NCI-H526 treated with DMSO at 0.1 percent for 48 hours (cell line): ENCODE results near the gene SERGEF.

Source experiments
- DNase-seq: peaks from one replicate; lab custom pipeline; 2025; lab: John Stamatoyannopoulos, UW

Gene SERGEF

GRCh38 chr11:17951685-17952388 lies 61.0 kb downstream of the SERGEF start:
- DNase-seq: no peak

GRCh38 chr11:17950644-17951043 lies 62.2 kb downstream of the SERGEF start:
- no peak for DNase-seq

GRCh38 chr11:17948296-17948695 lies 64.6 kb downstream of the SERGEF start:
- no peak for DNase-seq

GRCh38 chr11:17939542-17939941 lies 73.3 kb downstream of the SERGEF start:
- DNase-seq: no peak

- DNase-seq: no peak
Measured at GRCh38 chr11:17936790-17937189, 76.1 kb downstream of the SERGEF start.

- DNase-seq: no peak
Measured at GRCh38 chr11:17934194-17934593, 78.7 kb downstream of the SERGEF start.

GRCh38 chr11:17933708-17934107 lies 79.1 kb downstream of the SERGEF start:
- no peak for DNase-seq

- DNase-seq: no peak
Measured at GRCh38 chr11:17932472-17932871, 80.4 kb downstream of the SERGEF start.

- DNase-seq: no peak
Measured at GRCh38 chr11:17931595-17931994, 81.3 kb downstream of the SERGEF start.

GRCh38 chr11:17930544-17931125 lies 82.2 kb downstream of the SERGEF start:
- no peak for DNase-seq

GRCh38 chr11:17929171-17929570 lies 83.7 kb downstream of the SERGEF start:
- DNase-seq: no peak

GRCh38 chr11:17927681-17928343 lies 85.0 kb downstream of the SERGEF start:
- no peak for DNase-seq

- DNase-seq: no peak
Measured at GRCh38 chr11:17927041-17927440, 85.8 kb downstream of the SERGEF start.

GRCh38 chr11:17924713-17925112 lies 88.1 kb downstream of the SERGEF start:
- DNase-seq: no peak

- no peak for DNase-seq
Measured at GRCh38 chr11:17923217-17923616, 89.6 kb downstream of the SERGEF start.

- DNase-seq: no peak
Measured at GRCh38 chr11:17922416-17922788, 90.4 kb downstream of the SERGEF start.

- no peak for DNase-seq
Measured at GRCh38 chr11:17921659-17922415, 91.0 kb downstream of the SERGEF start.

GRCh38 chr11:17918049-17918605 lies 94.7 kb downstream of the SERGEF start:
- DNase-seq: no peak

- DNase-seq: no peak
Measured at GRCh38 chr11:17917556-17917955, 95.3 kb downstream of the SERGEF start.

GRCh38 chr11:17915500-17916143 lies 97.2 kb downstream of the SERGEF start:
- DNase-seq: no peak

GRCh38 chr11:17914957-17915356 lies 97.9 kb downstream of the SERGEF start:
- no peak for DNase-seq

GRCh38 chr11:17907046-17907445 lies 105.8 kb downstream of the SERGEF start:
- no peak for DNase-seq
